HEK293T (cell line): ENCODE data around the gene CD40.

Experiments used
- BHLHE40 ChIP-seq: fragments of 450-650 bp; IDR thresholded peaks from 2 replicates; pipeline ENCODE4 v1.6.1; 2016; ENCODE audit warnings: mild to moderate bottlenecking, moderate library complexity, borderline replicate concordance
- CTBP1 ChIP-seq: fragments of 450-650 bp; IDR thresholded peaks from 2 replicates; pipeline ENCODE4 v1.6.1; 2016; ENCODE audit warnings: borderline replicate concordance
- ELF4 ChIP-seq: fragments of 450-650 bp; IDR thresholded peaks from 2 replicates; pipeline ENCODE4 v1.6.1; 2017; ENCODE audit warnings: antibody characterized with exemption
- FOXA1 ChIP-seq: fragments of 450-650 bp; IDR thresholded peaks from 2 replicates; pipeline ENCODE4 v1.6.1; 2016; ENCODE audit warnings: mild to moderate bottlenecking
- FOXK2 ChIP-seq: fragments of 450-650 bp; IDR thresholded peaks from 2 replicates; pipeline ENCODE4 v1.6.1; 2016; ENCODE audit warnings: mild to moderate bottlenecking
- FOXM1 ChIP-seq: fragments of 450-650 bp; IDR thresholded peaks from 2 replicates; pipeline ENCODE4 v1.6.1; 2017; ENCODE audit warnings: mild to moderate bottlenecking, borderline replicate concordance
- HDGF ChIP-seq: fragments of 450-650 bp; IDR thresholded peaks from 2 replicates; pipeline ENCODE4 v1.6.1; 2017; ENCODE audit warnings: antibody characterized with exemption, borderline replicate concordance
- NFRKB ChIP-seq: fragments of 450-650 bp; IDR thresholded peaks from 2 replicates; pipeline ENCODE4 v1.6.1; 2016; ENCODE audit warnings: mild to moderate bottlenecking, moderate library complexity
- SP1 ChIP-seq: fragments of 450-650 bp; IDR thresholded peaks from 2 replicates; pipeline ENCODE4 v1.6.1; 2017
- SUZ12 ChIP-seq: fragments of 450-650 bp; IDR thresholded peaks from 2 replicates; pipeline ENCODE4 v1.6.1; 2016; ENCODE audit warnings: mild to moderate bottlenecking
- TARDBP ChIP-seq: fragments of 450-650 bp; IDR thresholded peaks from 2 replicates; pipeline ENCODE4 v1.6.1; 2016
- ZNF384 ChIP-seq: fragments of 450-650 bp; IDR thresholded peaks from 2 replicates; pipeline ENCODE4 v1.6.1; 2016
- TF ChIP-seq, protein P1 (sequence below): fragments of 450-650 bp; IDR thresholded peaks from 2 replicates; pipeline ENCODE4 v1.6.1; 2016

DNA sequence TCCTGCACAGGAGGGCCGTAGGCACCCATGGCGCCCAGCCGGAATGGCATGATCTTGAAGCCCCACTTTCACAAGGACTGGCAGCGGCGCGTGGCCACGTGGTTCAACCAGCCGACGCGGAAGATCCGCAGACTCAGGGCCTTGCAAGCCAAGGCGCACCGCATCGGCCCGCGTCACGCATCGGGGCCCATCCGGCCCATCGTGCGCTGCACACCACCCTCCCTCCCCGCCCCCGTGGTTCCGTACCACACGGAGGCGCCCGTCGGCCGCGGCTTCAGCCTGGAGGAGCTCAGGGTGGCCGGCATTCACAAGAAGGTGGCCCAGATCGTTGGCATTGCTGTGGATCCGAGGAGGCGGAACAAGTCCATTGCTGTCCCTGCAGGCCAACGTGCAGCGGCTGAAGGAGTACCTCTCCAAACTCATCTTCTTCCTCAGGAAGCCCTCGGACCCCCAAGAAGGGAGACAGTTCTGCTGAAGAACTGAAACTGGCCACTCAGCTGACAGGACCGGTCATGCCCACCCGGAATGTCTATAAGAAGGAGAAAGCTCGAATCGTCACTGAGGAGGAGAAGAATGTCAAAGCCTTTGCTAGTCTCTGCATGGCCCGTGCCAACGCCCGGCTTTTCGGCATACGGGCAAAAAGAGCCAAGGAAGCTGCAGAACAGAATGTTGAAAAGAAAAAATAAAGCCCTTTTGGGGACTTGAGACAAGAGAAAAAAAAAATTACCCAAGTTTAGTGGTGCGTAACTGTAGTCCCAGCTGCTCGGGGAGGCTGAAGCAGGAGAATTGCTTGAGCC is 18.4 kb upstream of the CD40 start:
- no peak for TF ChIP-seq FOXM1
- TF ChIP-seq NFRKB = no peak
- no peak for TF ChIP-seq SP1
- TF ChIP-seq FOXK2 = no peak
- TF ChIP-seq BHLHE40 = no peak
- TF ChIP-seq ELF4 = no peak
- no peak for TF ChIP-seq HDGF
- TF ChIP-seq SUZ12 = no peak
- TF ChIP-seq FOXA1 = no peak
- TF ChIP-seq ZNF384 = no peak
- TF ChIP-seq CTBP1 = no peak
- TF ChIP-seq, protein P1, sequence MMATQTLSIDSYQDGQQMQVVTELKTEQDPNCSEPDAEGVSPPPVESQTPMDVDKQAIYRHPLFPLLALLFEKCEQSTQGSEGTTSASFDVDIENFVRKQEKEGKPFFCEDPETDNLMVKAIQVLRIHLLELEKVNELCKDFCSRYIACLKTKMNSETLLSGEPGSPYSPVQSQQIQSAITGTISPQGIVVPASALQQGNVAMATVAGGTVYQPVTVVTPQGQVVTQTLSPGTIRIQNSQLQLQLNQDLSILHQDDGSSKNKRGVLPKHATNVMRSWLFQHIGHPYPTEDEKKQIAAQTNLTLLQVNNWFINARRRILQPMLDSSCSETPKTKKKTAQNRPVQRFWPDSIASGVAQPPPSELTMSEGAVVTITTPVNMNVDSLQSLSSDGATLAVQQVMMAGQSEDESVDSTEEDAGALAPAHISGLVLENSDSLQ = no peak
- TF ChIP-seq TARDBP = no peak
